ENCODE data around the gene GALNT8.

Gene GALNT8

DNA sequence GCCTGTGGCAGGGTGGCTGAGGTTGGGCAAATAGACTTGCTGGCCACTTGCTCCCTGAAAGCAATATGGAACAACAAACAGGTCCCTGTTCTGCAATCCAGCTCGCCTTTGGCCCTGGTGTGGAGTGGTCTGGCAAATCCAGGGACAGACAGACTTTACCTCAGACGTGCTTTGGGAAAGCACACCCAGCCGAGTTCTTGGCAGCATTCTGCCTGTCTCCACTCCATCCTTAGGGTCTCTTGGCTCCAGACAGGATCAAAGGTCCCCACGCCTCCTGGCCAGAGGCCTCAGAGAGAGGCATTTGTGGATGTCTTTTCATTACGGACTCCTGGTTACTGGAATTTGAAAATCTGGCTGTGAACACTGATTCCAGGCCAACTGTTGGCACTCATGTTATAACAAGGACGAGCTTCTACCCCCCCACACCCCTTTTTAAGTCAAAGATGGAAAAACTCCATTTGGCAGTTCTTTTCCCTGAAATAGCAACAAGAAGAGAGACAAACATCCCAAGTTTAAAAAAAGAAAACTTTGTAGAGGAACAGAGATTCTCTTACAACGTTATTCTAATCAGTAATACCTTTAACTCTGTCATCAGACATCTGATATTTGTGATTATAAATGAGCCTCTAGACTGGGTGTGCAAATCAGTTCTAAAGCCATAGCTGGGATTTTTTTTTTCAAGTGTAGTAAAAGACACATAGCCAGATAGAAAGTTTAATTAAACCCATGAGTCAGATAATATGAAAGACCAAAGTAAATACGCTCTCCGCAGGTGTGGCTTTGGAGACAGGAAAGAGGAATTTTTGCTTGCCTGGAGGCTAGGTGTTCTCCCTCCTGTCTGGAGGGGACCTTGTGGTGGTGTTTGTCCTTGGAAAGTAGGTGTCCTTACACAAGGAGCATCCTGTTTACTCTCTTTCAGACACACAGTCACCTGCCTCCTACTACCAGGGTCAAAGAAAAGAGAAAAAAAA is 60.7 kb downstream of the GALNT8 start:
- H3K27ac ChIP-seq (ENCODE audit: poor library complexity, severe bottlenecking) = no peak overlapping the region
- no peaks in the 10 kb centered on the region for H3K9me3 ChIP-seq (ENCODE audit: severe bottlenecking)
- peaks cover 25% of the 10 kb centered on the region for H3K27me3 ChIP-seq (ENCODE audit: insufficient read depth, poor library complexity, severe bottlenecking)
- no peak for TF ChIP-seq CTCF (IDR thresholded peaks at IDR 0.05; ENCODE audit: poor library complexity, severe bottlenecking)
- H3K36me3 ChIP-seq (ENCODE audit: low read depth) = no peaks in the 10 kb centered on the region
- H3K4me1 ChIP-seq (ENCODE audit: insufficient read depth, poor library complexity, severe bottlenecking) = no peaks in the 10 kb centered on the region
- H3K4me3 ChIP-seq (ENCODE audit: severe bottlenecking) = no peak overlapping the region
- ATAC-seq (ENCODE audit: low read depth) = peak; percentile 69
- no peak for DNase-seq (ENCODE audit: low spot score)

GRCh38 chr12:4784404-4785054 is 64.3 kb downstream of the GALNT8 start:
- no peaks in the 10 kb centered on the region for H3K9me3 ChIP-seq (ENCODE audit: severe bottlenecking)
- no peaks in the 10 kb centered on the region for H3K36me3 ChIP-seq (ENCODE audit: low read depth)
- H3K27me3 ChIP-seq (ENCODE audit: insufficient read depth, poor library complexity, severe bottlenecking) = peaks cover 5% of the 10 kb centered on the region
- H3K4me3 ChIP-seq (ENCODE audit: severe bottlenecking) = no peak overlapping the region
- H3K4me1 ChIP-seq (ENCODE audit: insufficient read depth, poor library complexity, severe bottlenecking) = no peaks in the 10 kb centered on the region
- no peak for ATAC-seq (ENCODE audit: low read depth)
- no peak overlapping the region for H3K27ac ChIP-seq (ENCODE audit: poor library complexity, severe bottlenecking)
- TF ChIP-seq CTCF (IDR thresholded peaks at IDR 0.05; ENCODE audit: poor library complexity, severe bottlenecking) = no peak
- DNase-seq (ENCODE audit: low spot score) = no peak

DNA sequence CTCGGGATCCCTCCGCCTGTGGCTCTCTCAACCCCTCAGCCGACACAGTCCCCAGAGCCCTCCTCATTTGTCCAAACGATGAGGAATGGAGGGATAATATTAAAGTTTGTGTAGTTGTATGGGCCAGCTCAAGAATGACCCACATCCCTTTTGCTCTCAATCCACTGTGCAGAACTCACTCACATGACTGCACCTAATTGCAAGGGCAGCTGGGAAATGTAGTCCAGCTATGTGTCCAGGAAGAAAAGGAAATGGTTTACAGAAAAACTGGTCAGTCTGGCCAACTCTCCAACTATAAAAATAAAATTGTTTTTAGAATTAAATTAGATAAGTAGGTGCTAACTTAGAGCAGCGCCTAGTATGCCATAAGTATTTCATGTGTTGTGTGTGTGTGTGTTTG is 66.6 kb downstream of the GALNT8 start:
- no peak for TF ChIP-seq CTCF (IDR thresholded peaks at IDR 0.05; ENCODE audit: poor library complexity, severe bottlenecking)
- ATAC-seq (ENCODE audit: low read depth) = no peak
- no peak overlapping the region for H3K4me3 ChIP-seq (ENCODE audit: severe bottlenecking)

DNA sequence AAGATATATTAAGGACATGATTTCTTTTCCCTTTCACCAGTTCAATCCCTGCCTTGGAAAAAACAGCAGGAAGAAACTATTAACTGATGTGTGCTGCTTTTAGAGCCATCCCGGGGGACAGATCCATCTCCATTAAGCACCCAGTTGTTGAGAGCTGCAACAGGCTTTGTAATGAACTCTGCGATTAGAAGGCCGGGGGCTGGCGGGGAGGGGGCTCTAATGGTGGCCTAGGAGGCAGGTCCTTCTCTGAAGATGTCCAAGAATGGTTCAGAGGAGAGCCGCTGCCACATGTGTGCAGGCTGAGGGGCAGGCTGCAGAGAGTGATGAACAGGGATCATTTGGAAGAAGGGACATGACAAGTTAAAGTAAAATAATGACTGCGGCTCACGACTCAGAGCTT is 67.8 kb downstream of the GALNT8 start:
- no peaks in the 10 kb centered on the region for H3K27me3 ChIP-seq (ENCODE audit: insufficient read depth, poor library complexity, severe bottlenecking)
- DNase-seq (ENCODE audit: low spot score) (no peak), ATAC-seq (ENCODE audit: low read depth) (no peak)

More for the DNA sequence above, 66.6 kb downstream of the GALNT8 start:
- Histone ChIP-seq H3K27ac (ENCODE audit: poor library complexity, severe bottlenecking) (no peak overlapping the region), H3K9me3 (ENCODE audit: severe bottlenecking) (no peaks in the 10 kb centered on the region), H3K27me3 (ENCODE audit: insufficient read depth, poor library complexity, severe bottlenecking) (no peaks in the 10 kb centered on the region), H3K4me1 (ENCODE audit: insufficient read depth, poor library complexity, severe bottlenecking) (no peaks in the 10 kb centered on the region), H3K36me3 (ENCODE audit: low read depth) (no peaks in the 10 kb centered on the region)
- no peak for DNase-seq (ENCODE audit: low spot score)

More for the DNA sequence above, 67.8 kb downstream of the GALNT8 start:
- Histone ChIP-seq H3K27ac (ENCODE audit: poor library complexity, severe bottlenecking) (no peak overlapping the region), H3K4me3 (ENCODE audit: severe bottlenecking) (no peak overlapping the region), H3K9me3 (ENCODE audit: severe bottlenecking) (no peaks in the 10 kb centered on the region), H3K4me1 (ENCODE audit: insufficient read depth, poor library complexity, severe bottlenecking) (no peaks in the 10 kb centered on the region), H3K36me3 (ENCODE audit: low read depth) (no peaks in the 10 kb centered on the region)
- no peak for TF ChIP-seq CTCF (IDR thresholded peaks at IDR 0.05; ENCODE audit: poor library complexity, severe bottlenecking)

Measured in RWPE2 (cell line).